Endothelial cell of umbilical vein (primary cell): ENCODE measurements around the gene LPP. TPM values are rescaled to one million over a fixed set of nuclear protein-coding genes. Genes with fewer than 3 reads are reported as not detected.

Source experiments
- BruUV-seq: library from RNA; stranded (reverse); fragments of 400-500 nt; replicated peaks from 2 replicates; lab custom pipeline; 2021; lab: Mats Ljungman, UMichigan
- CTCF ChIA-PET: fragments of 300-600, 350-600 bp; sonication (Branson Sonifier 250); formaldehyde crosslinking; loops from one replicate; lab custom pipeline; 2021; ENCODE audit warnings: antibody characterized with exemption, inconsistent platforms; lab: Charles Lee
- POLR2A ChIA-PET: fragments of 300-600, 350-600 bp; sonication (Branson Sonifier 250); formaldehyde crosslinking; loops from one replicate; lab custom pipeline; 2021; ENCODE audit warnings: antibody characterized with exemption, inconsistent platforms; lab: Charles Lee
- DNase-seq: peaks from one replicate; pipeline ENCODE4 v3.0.0-alpha.2; 2011; ENCODE audit warnings: low read depth, low spot score
- FAIRE-seq: peaks from 2 replicates; lab custom pipeline; 2011; peaks lifted over from hg19 to GRCh38; lab: Jason Lieb, UNC
- H2AFZ ChIP-seq: 2 replicates; pipeline ENCODE4 v1.6.0; 2012; ENCODE audit warnings: low read depth, low read length, control low read depth, inconsistent platforms
- H3K27ac ChIP-seq: 2 replicates; pipeline ENCODE4 v1.5.1; 2011; ENCODE audit warnings: low read depth, mild to moderate bottlenecking, control low read depth, low read length, moderate library complexity; ENCODE audit not compliant: insufficient read depth
- H3K27me3 ChIP-seq, 2 experiments: 2 replicates each; pipeline versions ENCODE4 v1.6.0 to v1.6.1; 2011; ENCODE audit warnings: low read length in 2 of 2, mixed read lengths in 1 of 2; ENCODE audit not compliant: control insufficient read depth in 2 of 2, insufficient read depth in 2 of 2
- H3K36me3 ChIP-seq, 2 experiments: 2 replicates in 1 of 2; 3 replicates in 1 of 2; pipeline ENCODE4 v1.5.1; 2011; ENCODE audit warnings: low read length in 2 of 2, mild to moderate bottlenecking in 1 of 2, moderate library complexity in 1 of 2; ENCODE audit not compliant: control insufficient read depth in 2 of 2, insufficient read depth in 2 of 2; ENCODE audit errors: extremely low read depth in 1 of 2
- H3K4me1 ChIP-seq: 3 replicates; pipeline ENCODE4 v1.5.1; 2011; ENCODE audit warnings: mild to moderate bottlenecking, low read length; ENCODE audit not compliant: control insufficient read depth, insufficient read depth; ENCODE audit errors: extremely low read depth
- H3K4me2 ChIP-seq: 2 replicates; pipeline ENCODE4 v1.6.1; 2011; ENCODE audit warnings: low read length, control low read depth, mixed read lengths; ENCODE audit not compliant: insufficient read depth
- H3K4me3 ChIP-seq, 3 experiments: fragments of 200-600 bp in 1 of 3; sonication (generic), shearing (Covaris generic) in 1 of 3; replicated peaks in 1 of 3; 2 replicates each; pipeline ENCODE4 v1.5.1; 2011 to 2016; ENCODE audit warnings: control low read depth in 3 of 3, low read length in 3 of 3, mild to moderate bottlenecking in 2 of 3, inconsistent platforms in 1 of 3, low read depth in 1 of 3, moderate library complexity in 1 of 3; ENCODE audit not compliant: insufficient read depth in 1 of 3
- H3K79me2 ChIP-seq: 2 replicates; pipeline ENCODE4 v1.6.0; 2012; ENCODE audit warnings: low read length, inconsistent platforms; ENCODE audit not compliant: control insufficient read depth, insufficient read depth
- H3K9ac ChIP-seq: replicated peaks from 2 replicates; pipeline ENCODE3; 2011; ENCODE audit warnings: low read length, control low read depth; ENCODE audit not compliant: insufficient read depth; ENCODE audit errors: extremely low read depth
- H3K9me1 ChIP-seq: replicated peaks from 3 replicates; pipeline ENCODE4 v1.6.0; 2011; ENCODE audit warnings: mild to moderate bottlenecking, low read length; ENCODE audit not compliant: control insufficient read depth, insufficient read depth; ENCODE audit errors: extremely low read depth
- H3K9me3 ChIP-seq: replicated peaks from 2 replicates; pipeline ENCODE4 v1.5.1; 2012; ENCODE audit warnings: low read length, inconsistent platforms; ENCODE audit not compliant: control insufficient read depth, insufficient read depth
- H4K20me1 ChIP-seq: replicated peaks from 2 replicates; pipeline ENCODE3; 2011; ENCODE audit warnings: mild to moderate bottlenecking, low read length; ENCODE audit not compliant: control insufficient read depth, insufficient read depth; ENCODE audit errors: extremely low read depth
- CTCF ChIP-seq, 2 donors: IDR thresholded peaks; 1 replicate in 1 of 2; 2 replicates in 1 of 2; pipeline ENCODE4 v1.5.1; 2011; ENCODE audit warnings: low read length in 2 of 2, mild to moderate bottlenecking in 2 of 2, moderate library complexity in 2 of 2, control low read depth in 1 of 2, inconsistent platforms in 1 of 2, low read depth in 1 of 2; ENCODE audit not compliant: insufficient read depth in 1 of 2; ENCODE audit errors: extremely low read depth in 1 of 2
- FOS ChIP-seq: IDR thresholded peaks from 2 replicates; pipeline ENCODE4 v1.6.1; 2011; ENCODE audit warnings: mild to moderate bottlenecking, low read length, moderate library complexity, borderline replicate concordance; ENCODE audit not compliant: insufficient read depth
- GATA2 ChIP-seq: IDR thresholded peaks from 2 replicates; pipeline ENCODE4 v1.7.0; 2011; ENCODE audit warnings: low read depth, mild to moderate bottlenecking, moderate library complexity, mixed read lengths, low read length; ENCODE audit not compliant: insufficient read length, insufficient read depth
- JUN ChIP-seq: IDR thresholded peaks from 2 replicates; pipeline ENCODE4 v1.6.1; 2011; ENCODE audit warnings: borderline replicate concordance, low read depth; ENCODE audit not compliant: insufficient read length, insufficient read depth
- MAX ChIP-seq: IDR thresholded peaks from 2 replicates; pipeline ENCODE4 v1.6.1; 2011; ENCODE audit not compliant: insufficient read depth, insufficient read length
- POLR2A ChIP-seq: IDR thresholded peaks from 2 replicates; pipeline ENCODE4 v1.6.1; 2012; ENCODE audit warnings: low read depth, mild to moderate bottlenecking, control low read depth, low read length
- POLR2AphosphoS5 ChIP-seq: IDR thresholded peaks from 2 replicates; pipeline ENCODE4 v1.6.1; 2012; ENCODE audit warnings: low read depth, mild to moderate bottlenecking, control low read depth, low read length, moderate library complexity; ENCODE audit not compliant: insufficient read depth
- dilution Hi-C: fragments of 300-500 bp; cut with MboI; formaldehyde crosslinking; loops from one replicate; pipeline ENCODE4 v1.15.0; 2019; ENCODE audit warnings: low sequenced_read_pairs; ENCODE audit not compliant: extremely low pct_ligation_motif_present
- intact Hi-C: fragments of 100-400 bp; cut with micrococcal nuclease; formaldehyde crosslinking; loops from one replicate; pipeline ENCODE4 v1.10.0; 2022
- polyA plus RNA-seq, 4 experiments: library from polyadenylated mRNA; depleted of rRNA in 3 of 4; stranded (reverse) in 3 of 4; unstranded in 1 of 4; fragments of >200 nt; gene quantifications; 2 replicates each; pipeline versions ENCODE4 v1.2.1 to v1.2.3, GENCODE V29; 2011 to 2012; ENCODE audit warnings: missing spikeins in 1 of 4
- total RNA-seq: library from RNA; stranded (reverse); gene quantifications from 2 replicates; pipeline ENCODE4 v1.2.3, GENCODE V29; 2021

Gene LPP
- total and polyA plus RNA-seq, 2 donors (not counting 3 experiments of a cell fraction or from before 2014, with no cell fraction given) = 16.9 to 153 TPM

GRCh38 chr3:188119846-188120245, 34.1 kb upstream of the LPP start:
- no peak overlapping the region for H2AFZ ChIP-seq
- CTCF ChIA-PET = no interaction called here
- dilution Hi-C loops (no loop called here), intact Hi-C loops (no loop called here)
- H3K79me2 ChIP-seq = no peaks in the 10 kb centered on the region
- DNase-seq (no peak), FAIRE-seq (no peak)
- peaks cover 2 to 4% of the 10 kb centered on the region in 2 experiments for H3K27me3 ChIP-seq
- TF ChIP-seq FOS (no peak), MAX (no peak), POLR2AphosphoS5 (no peak), CTCF (IDR thresholded peaks at IDR 0.05; ENCODE audit: extremely low read depth in 1 of 2, insufficient read depth in 1 of 2, low read depth in 1 of 2, low read length in 2 of 2) (no peak), JUN (no peak), GATA2 (no peak), POLR2A (no peak)
- no peaks in the 10 kb centered on the region for H3K4me1 ChIP-seq
- no peaks in the 10 kb centered on the region for H3K9me3 ChIP-seq
- no peak overlapping the region for H3K27ac ChIP-seq
- H3K4me2 ChIP-seq = no peak overlapping the region
- H3K4me3 ChIP-seq = no peak overlapping the region
- H3K9ac ChIP-seq = no peak overlapping the region
- no peaks in the 10 kb centered on the region for H3K9me1 ChIP-seq
- H4K20me1 ChIP-seq = no peaks in the 10 kb centered on the region
- no TSS peak for BruUV-seq
- H3K36me3 ChIP-seq = no peaks in the 10 kb centered on the region
- POLR2A ChIA-PET = no interaction called here
